Ascending aorta (tissue), 2 donors: ENCODE measurements around the gene C5orf52. TPM values are rescaled to one million over a fixed set of nuclear protein-coding genes. Genes with fewer than 3 reads are reported as not detected.

Source experiments
- DNase-seq, 2 donors: peaks; one replicate each; pipeline ENCODE4 v3.0.0-alpha.2; 2019; ENCODE audit warnings: low spot score in 2 of 2
- H3K27ac ChIP-seq, 2 donors: fragments of 200-600 bp; sonication (generic); one replicate each; pipeline ENCODE4 v1.5.1; 2016 to 2017; ENCODE audit warnings: mild to moderate bottlenecking in 1 of 2
- H3K27me3 ChIP-seq: fragments of 200-600 bp; sonication (generic); one replicate; pipeline ENCODE4 v1.5.1; 2017
- H3K36me3 ChIP-seq, 2 donors: fragments of 200-600 bp; sonication (generic); one replicate each; pipeline ENCODE4 v1.5.1; 2016
- H3K4me1 ChIP-seq, 2 donors: fragments of 200-600 bp; sonication (generic); one replicate each; pipeline ENCODE4 v1.5.1; 2016 to 2017; ENCODE audit warnings: mild to moderate bottlenecking in 1 of 2
- H3K4me3 ChIP-seq, 2 donors: fragments of 200-600 bp; sonication (generic); one replicate each; pipeline ENCODE4 v1.5.1; 2016 to 2017; ENCODE audit warnings: mild to moderate bottlenecking in 1 of 2
- H3K9me3 ChIP-seq, 2 donors: fragments of 200-600 bp; sonication (generic); one replicate each; pipeline ENCODE4 v1.5.1; 2016
- intact Hi-C: fragments of 100-400 bp; cut with DNase I; formaldehyde crosslinking; loops from one replicate; pipeline ENCODE4 v1.15.1; 2023
- total RNA-seq: library from RNA; depleted of rRNA; stranded (reverse); fragments of >200 nt; gene quantifications from one replicate; pipeline ENCODE4 v1.1.0, GENCODE V29; 2016
- TF ChIP-seq, protein P1 (sequence below), 3 experiments: fragments of 200-600 bp in 2 of 3; fragments of 450-650 bp in 1 of 3; sonication (generic) in 2 of 3; IDR thresholded peaks; one replicate each; pipeline ENCODE4 v1.5.1; 2016 to 2019; ENCODE audit warnings: antibody characterized with exemption in 3 of 3, mild to moderate bottlenecking in 1 of 3, moderate library complexity in 1 of 3

C5orf52 gene
- total RNA-seq, 1 donor from 2014 or later, result not detected

DNA sequence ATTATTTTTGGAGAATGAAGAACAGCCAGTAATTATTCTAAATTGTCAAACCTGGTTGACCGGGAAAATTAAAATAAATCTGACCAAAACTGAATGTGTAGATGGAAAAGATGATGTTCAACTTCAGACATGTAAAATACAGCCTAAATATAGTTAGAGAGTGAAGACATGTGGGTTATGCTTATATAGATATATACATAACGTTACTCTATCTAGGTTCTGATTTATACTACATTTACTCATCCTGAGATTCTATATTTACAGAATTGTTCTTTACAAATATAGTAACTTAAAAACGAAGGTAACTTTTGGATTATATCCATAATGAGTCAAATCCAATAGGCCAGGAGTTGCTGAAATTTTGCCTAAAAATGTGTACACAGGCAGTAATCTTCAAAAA, 39.1 kb downstream of the C5orf52 start:
- intact Hi-C loops, result no loop called here
- TF ChIP-seq, protein P1, sequence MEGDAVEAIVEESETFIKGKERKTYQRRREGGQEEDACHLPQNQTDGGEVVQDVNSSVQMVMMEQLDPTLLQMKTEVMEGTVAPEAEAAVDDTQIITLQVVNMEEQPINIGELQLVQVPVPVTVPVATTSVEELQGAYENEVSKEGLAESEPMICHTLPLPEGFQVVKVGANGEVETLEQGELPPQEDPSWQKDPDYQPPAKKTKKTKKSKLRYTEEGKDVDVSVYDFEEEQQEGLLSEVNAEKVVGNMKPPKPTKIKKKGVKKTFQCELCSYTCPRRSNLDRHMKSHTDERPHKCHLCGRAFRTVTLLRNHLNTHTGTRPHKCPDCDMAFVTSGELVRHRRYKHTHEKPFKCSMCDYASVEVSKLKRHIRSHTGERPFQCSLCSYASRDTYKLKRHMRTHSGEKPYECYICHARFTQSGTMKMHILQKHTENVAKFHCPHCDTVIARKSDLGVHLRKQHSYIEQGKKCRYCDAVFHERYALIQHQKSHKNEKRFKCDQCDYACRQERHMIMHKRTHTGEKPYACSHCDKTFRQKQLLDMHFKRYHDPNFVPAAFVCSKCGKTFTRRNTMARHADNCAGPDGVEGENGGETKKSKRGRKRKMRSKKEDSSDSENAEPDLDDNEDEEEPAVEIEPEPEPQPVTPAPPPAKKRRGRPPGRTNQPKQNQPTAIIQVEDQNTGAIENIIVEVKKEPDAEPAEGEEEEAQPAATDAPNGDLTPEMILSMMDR (IDR thresholded peaks at IDR 0.05), result no peak
- DNase-seq, result no peak
- no peaks in the 10 kb centered on the region for H3K9me3 ChIP-seq
- no peak overlapping the region for H3K4me3 ChIP-seq
- H3K36me3 ChIP-seq, result no peaks in the 10 kb centered on the region
- H3K27ac ChIP-seq, result no peak overlapping the region
- H3K27me3 ChIP-seq, result no peaks in the 10 kb centered on the region
- peaks cover 0 to 3% of the 10 kb centered on the region in 2 donors for H3K4me1 ChIP-seq

DNA sequence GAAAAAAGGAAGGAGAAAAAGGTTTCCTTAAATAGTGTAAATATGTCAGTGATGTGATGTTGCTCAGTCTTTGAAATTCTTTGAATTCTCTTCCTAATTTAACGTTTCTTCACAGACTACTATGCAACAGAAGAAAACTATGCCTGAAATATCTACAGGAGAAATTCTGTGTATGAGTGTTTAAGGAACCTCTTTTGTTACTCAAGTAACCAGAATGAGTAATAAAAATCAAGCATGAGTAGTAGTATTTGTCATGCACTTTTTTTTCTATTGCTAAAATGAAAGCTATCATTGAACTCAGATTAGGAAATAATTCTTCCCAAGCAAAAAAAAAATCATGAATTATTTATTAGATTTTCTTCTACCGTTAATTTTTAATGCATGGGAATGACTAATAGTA, 39.5 kb downstream of the C5orf52 start:
- TF ChIP-seq, protein P1 (IDR thresholded peaks at IDR 0.05), result no peak
- Histone ChIP-seq H3K27ac (no peak overlapping the region), H3K27me3 (no peaks in the 10 kb centered on the region), H3K4me3 (no peak overlapping the region), H3K4me1 (peaks cover 0 to 3% of the 10 kb centered on the region in 2 donors), H3K9me3 (no peaks in the 10 kb centered on the region), H3K36me3 (no peaks in the 10 kb centered on the region)
- intact Hi-C loops, result no loop called here
- DNase-seq, result no peak

DNA sequence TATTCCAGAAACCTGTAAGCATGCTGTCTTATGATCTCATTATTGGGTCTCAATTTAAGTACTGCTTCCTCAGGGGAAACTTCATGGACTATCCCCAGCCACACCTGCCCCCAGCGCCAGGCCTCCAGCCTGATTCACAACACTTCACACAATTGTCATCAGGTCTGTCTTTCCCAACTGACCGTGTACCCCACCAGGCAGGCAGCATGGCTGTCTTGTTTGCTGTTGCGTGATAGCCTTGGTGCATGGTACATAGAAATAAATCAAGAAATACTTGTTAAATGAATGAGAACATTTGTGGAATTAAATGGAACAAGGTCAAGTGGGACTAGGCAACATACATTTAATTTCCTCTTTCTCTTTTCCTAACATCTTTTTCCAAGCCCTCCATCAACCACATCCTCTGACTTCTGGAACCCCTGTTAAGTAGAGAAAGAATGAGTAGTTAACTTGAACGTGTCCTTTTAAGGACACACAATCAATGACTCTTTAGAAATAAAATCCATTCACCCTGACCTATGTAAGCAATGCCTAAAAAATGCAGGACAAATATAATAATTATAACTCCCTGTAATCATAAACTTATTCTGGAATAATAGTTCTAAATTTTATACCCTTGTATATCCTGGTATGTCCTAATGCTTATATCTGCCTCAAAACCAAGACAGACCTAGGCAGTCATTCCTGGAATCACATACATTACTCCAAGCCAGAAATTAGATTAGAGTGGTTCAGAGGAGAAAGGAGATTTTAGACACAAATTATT, 42.7 kb downstream of the C5orf52 start:
- no peaks in the 10 kb centered on the region for H3K9me3 ChIP-seq
- intact Hi-C loops, result no loop called here
- TF ChIP-seq, protein P1 (IDR thresholded peaks at IDR 0.05), result no peak
- H3K36me3 ChIP-seq, result no peaks in the 10 kb centered on the region
- no peak overlapping the region for H3K27ac ChIP-seq
- no peaks in the 10 kb centered on the region for H3K27me3 ChIP-seq
- H3K4me3 ChIP-seq, result no peak overlapping the region
- no peak for DNase-seq
- H3K4me1 ChIP-seq, result peaks cover 0 to 7% of the 10 kb centered on the region in 2 donors

DNA sequence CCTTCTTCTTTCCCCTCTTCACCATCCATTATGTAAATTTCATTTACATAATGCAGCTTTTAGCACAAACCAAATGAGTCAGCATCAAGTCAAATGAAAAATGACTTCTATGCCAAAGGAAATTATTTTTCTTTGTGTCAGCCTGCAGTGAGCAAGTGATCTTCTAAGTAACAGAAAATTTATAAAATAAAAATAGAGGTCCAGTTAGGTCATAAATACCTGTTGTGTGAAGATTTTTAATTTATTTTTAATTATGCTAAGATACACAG, 43.2 kb downstream of the C5orf52 start:
- intact Hi-C loops, result no loop called here
- no peaks in the 10 kb centered on the region for H3K36me3 ChIP-seq
- no peaks in the 10 kb centered on the region for H3K27me3 ChIP-seq
- no peak overlapping the region for H3K4me3 ChIP-seq
- H3K9me3 ChIP-seq, result no peaks in the 10 kb centered on the region
- TF ChIP-seq, protein P1 (IDR thresholded peaks at IDR 0.05), result no peak
- peaks cover 0 to 7% of the 10 kb centered on the region in 2 donors for H3K4me1 ChIP-seq
- H3K27ac ChIP-seq, result no peak overlapping the region
- no peak for DNase-seq

DNA sequence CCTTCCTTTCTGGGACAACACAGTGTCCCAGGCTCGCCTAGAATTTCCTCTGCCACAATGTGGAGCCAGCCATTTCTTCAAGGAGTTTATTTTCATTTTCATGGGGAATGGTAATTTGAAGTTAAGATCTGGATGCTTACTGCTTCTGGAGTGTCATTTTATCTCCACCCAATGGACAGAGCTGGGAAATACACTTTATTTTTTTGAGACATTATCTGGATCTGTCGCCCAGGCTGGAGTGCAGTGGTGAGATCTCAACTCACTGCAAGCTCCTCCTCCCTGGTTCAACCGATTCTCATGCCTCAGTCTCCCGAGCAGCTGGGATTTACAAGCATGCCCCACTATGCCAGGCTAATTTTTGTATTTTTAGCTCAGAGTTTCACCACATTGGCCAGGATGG, 47.2 kb downstream of the C5orf52 start:
- peak overlapping the region in 1 of 2 donors; percentile 1 for H3K4me3 ChIP-seq
- intact Hi-C loops, result loop anchor here (1.0 to 2.0 kb wide), 4 partner anchors 242 to 390 kb away; no protein-coding TSS in a partner anchor
- no peak overlapping the region for H3K27ac ChIP-seq
- no peak for DNase-seq
- H3K4me1 ChIP-seq, result peaks cover 0 to 5% of the 10 kb centered on the region in 2 donors
- H3K27me3 ChIP-seq, result no peaks in the 10 kb centered on the region
- TF ChIP-seq, protein P1 (IDR thresholded peaks at IDR 0.05), result peak; percentile 55 to 64 (median 61)
- H3K9me3 ChIP-seq, result no peaks in the 10 kb centered on the region
- H3K36me3 ChIP-seq, result no peaks in the 10 kb centered on the region
